SW 1271 (cell line): ENCODE data around the gene ANO3.

Experiments used
- DNase-seq, 2 experiments: peaks; one replicate each; lab custom pipeline; 2025; lab: John Stamatoyannopoulos, UW

Gene ANO3

DNA sequence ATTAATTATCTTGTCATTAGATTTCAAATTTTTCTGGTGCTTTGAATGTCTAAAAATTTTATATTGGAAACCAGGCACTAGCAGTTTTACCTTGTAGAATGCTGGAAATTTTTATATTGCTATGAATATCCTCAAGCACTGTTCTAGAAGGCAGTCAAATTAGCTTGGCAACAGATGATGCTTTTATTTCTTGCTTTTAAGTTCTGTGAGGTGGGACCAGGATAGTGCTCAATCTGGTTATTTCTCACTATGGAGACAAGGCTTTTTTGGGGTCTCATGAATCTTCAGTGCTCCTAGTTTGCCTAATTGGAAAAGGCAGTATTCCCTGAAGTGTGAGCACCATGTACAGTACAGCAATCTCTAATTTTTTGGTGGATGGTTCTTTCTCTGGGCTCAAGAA, 27.1 kb downstream of the ANO3 start:
- no peak for DNase-seq

GRCh38 chr11:26365284-26365683, 33.4 kb downstream of the ANO3 start:
- DNase-seq: no peak

- no peak for DNase-seq
Measured at GRCh38 chr11:26377619-26378018, 45.7 kb downstream of the ANO3 start.

- DNase-seq: no peak
Measured at GRCh38 chr11:26399336-26399735, 67.4 kb downstream of the ANO3 start.

GRCh38 chr11:26410706-26411366, 78.9 kb downstream of the ANO3 start:
- no peak for DNase-seq

- no peak for DNase-seq
Measured at GRCh38 chr11:26412955-26413354, 81.0 kb downstream of the ANO3 start.

DNA sequence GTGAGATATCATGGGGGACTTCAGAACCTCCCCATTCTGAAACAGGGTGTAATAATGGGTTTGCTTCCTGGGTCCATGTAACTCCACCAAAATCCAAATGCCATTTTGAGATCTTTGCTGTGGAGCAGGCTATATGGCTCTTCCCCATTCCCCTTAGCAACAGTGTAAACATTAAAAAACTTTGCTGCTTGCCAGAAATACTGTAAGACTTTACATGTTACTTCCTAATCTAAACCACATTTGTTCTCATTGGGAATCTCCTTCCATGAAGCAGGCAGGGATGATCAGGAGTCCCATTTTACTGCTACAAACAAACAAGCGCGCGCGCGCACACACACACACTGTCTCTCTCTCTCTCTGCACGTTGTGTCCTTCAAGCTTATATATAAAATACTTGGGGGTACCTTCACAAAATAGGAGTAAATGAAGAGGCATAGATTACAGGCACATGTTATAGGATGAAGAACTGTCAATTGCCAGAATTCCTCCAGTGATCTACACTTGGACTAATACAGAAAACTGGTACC, 86.5 kb downstream of the ANO3 start:
- no peak for DNase-seq

DNA sequence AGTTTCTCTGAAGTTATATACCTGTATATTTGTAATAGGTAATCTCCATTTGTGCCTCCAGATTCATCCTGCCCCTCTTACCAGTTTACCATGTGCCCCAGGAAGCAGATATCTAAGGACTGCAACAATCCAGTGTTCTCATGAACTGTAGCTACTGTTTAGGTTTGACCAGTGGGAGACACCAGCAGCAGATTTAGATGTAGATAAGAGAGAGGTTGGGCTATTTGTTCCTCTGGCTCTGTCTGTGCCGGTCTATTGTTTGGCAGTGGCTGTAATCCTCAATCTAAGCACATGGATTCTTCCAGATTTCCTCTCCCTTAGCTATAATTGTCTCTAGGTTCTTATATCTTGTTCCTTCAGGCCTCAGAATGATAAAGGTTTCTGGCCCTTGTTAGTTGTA, 88.4 kb downstream of the ANO3 start:
- DNase-seq: no peak

- DNase-seq: no peak
Measured at GRCh38 chr11:26424255-26424654, 92.3 kb downstream of the ANO3 start.

DNA sequence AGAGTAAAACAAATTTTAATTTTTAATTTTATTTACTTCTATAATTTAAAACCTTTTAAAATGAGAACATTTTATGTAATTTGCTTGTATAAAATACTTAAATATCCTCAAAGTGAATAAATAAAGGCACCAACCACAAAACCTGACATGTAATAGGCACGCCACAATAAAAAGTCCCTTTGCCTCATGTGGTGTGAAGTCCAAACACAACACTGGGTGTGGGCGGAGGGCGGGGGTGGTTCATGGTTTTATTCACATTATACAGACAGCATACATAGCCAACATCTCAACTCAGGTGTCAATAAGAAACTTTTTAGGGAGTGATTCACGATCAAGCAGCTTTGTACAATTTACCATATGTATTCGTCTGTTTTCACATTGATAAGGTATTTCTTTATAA, 107.9 kb downstream of the ANO3 start:
- DNase-seq: no peak

DNA sequence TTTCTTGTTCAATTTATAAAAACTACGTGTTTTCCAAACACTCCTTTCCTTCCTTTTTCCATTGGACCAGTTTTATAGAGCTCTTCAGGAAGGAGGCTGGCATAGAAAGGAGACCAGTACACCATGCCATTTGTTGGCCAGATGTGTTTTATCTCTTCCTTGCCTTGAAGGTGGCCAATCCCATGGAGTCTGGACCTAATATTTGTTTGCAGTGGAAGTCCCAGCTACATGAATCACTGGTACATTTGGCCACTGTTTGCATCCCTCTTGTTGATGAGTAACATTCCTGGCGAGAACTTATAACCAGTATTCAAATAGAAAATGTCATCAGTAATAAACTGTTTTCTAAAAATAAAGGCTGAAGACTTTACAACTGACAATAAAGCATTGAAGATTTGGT, 110.2 kb downstream of the ANO3 start:
- no peak for DNase-seq

DNA sequence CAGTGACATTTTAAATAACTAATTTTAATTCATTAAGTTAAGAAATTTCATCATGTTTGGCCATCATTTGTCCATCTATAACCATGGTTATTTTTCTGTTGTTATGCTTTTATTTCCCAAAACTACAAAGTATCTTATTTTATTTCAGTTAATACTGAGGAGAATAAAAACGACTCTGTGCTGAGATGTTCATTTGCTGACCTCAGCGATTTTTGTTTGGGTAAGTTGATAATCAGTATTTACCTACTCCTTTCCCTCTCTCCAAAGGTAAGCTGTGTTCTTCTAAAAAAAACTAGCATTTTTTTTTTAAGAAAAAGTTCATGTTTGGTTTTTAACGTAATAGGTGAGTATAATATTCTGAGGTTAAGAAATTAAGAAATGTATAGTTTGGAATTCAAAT, 111.7 kb downstream of the ANO3 start:
- no peak for DNase-seq

- no peak for DNase-seq
Measured at GRCh38 chr11:26457636-26458035, 125.7 kb downstream of the ANO3 start.

DNA sequence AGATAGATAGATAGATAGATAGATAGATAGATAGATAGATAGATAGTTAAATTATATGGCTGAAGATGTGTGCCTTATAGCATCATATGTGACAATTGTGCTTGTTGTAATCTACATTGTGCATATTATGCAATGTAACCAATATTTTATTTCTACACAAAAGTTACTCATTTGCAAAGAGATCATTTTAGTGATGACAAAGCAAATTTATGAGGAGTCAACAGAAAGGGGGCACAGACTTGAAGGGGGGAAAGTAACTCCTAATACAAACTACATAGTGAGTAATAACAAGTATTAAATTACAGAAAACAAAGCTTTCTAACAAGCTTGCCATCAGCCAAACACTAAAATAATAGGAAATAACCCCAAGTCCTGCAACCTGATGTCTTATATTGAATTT, 133.3 kb downstream of the ANO3 start:
- no peak for DNase-seq

- no peak for DNase-seq
Measured at GRCh38 chr11:26467506-26467905, 135.6 kb downstream of the ANO3 start.

DNA sequence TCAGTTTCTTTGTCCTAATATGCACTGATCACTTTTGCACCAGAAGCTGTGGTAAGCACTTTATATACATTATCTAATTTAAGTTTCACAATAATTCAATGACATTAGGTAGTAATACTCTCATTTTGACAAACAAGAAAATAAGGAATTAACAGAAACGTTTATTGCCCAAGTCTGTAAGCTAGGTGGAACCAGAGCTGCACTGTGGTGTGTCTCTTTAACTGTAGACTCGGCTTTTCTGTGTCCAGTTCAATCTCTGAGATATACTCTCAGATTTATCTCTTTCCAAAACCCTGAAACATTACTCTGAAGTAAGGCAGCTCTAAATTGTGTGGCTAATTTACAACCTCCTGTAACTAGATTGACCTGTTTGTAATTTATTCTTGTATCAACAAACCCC, 139.1 kb downstream of the ANO3 start:
- no peak for DNase-seq

- no peak for DNase-seq
Measured at GRCh38 chr11:26473216-26474194, 141.6 kb downstream of the ANO3 start.

- DNase-seq: no peak
Measured at GRCh38 chr11:26474401-26474800, 142.5 kb downstream of the ANO3 start.

DNA sequence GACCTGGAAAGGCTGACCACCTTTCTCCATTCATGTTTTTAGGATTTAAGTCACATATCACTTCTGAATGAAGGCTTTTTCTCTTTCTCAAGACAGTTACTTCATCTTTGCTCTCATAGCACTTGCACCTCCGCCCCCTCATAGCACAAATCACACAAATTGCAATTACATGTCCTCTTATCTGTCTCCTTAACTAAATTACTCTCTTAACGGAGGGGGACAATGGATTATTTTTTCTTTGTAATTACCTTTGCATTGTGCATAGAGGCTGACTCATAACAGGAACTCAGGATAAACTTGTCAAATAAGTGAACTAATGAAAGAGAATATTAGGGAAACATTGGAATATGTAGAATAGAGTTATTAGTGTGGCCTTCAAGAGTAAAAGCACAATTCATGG, 145.5 kb downstream of the ANO3 start:
- DNase-seq: no peak

DNA sequence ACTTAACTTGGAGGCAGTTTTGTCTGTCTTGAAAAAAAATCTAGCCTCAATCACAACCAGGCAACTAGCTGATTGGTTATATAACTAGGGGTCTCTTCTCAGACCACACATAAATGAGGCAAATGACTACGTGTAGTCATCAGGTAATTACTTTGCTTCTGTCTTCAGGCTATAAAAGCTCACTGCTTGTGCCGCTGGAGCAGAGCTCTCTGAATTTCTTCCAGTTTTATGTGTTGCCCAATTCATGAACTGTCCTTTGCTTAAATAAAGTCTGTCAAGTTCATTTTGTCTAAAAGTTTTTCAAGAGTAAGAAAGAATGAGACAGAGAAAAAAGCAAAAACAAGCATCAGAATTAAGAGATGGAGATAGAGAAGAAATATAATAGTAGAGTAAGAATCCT, 146.8 kb downstream of the ANO3 start:
- DNase-seq: no peak

- no peak for DNase-seq
Measured at GRCh38 chr11:26480041-26480440, 148.1 kb downstream of the ANO3 start.

GRCh38 chr11:26483108-26483507, 151.2 kb downstream of the ANO3 start:
- DNase-seq: no peak

DNA sequence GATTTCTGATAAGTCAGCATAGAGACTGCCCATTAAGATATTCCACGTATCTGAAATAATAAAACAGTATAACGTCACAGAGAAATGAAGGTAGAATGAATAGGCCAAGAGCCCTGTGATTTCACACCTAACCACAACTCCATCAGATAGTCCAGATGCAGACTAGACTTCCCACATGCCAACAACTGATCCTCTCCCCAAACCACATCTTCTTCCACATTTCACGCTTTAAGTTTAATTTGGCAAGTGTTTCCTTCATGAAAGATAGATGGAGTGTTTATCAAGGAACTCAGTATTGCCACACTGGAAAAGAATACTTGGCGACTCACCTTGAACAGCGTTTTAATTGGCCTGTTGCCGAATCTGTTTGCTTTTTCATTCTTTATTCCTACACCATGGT, 158.6 kb downstream of the ANO3 start:
- DNase-seq: no peak
